Lower leg skin (tissue), 3 donors: ENCODE measurements around the gene NBR1.

Source experiments
- CTCF ChIP-seq, 3 donors: fragments of 450-650 bp; IDR thresholded peaks; one replicate each; pipeline ENCODE4 v1.5.1; 2016; ENCODE audit warnings: antibody characterized with exemption in 3 of 3, mild to moderate bottlenecking in 3 of 3, moderate library complexity in 2 of 3
- POLR2A ChIP-seq, 2 donors: fragments of 450-650 bp; IDR thresholded peaks; one replicate each; pipeline ENCODE4 v1.6.1; 2016 to 2017; ENCODE audit warnings: antibody characterized with exemption in 2 of 2, mild to moderate bottlenecking in 1 of 2, moderate library complexity in 1 of 2

DNA sequence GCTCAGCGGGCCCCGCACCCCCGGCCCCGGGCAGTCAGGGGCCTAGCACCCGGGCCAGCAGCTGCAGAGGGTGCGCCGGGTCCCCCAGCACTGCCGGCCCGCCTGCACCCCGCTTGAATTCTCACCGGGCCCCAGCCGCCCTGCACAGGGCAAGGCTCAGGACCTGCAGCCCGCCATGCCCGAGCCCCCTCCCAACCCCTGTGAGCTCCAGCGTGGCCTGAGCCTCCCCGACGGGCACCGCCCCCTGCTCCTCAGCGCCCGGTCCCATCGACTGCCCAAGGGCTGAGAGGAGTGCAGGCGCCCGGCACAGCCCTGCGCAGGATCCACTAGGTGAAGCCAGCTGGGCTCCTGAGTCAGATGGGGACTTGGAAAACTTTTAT lies 44.1 kb upstream of the NBR1 start:
- no peak for TF ChIP-seq CTCF (IDR thresholded peaks at IDR 0.05)
- TF ChIP-seq POLR2A (IDR thresholded peaks at IDR 0.05) = no peak
